PC-9 (cell line): ENCODE data around the gene SAMSN1.

ENCODE experiments used
- CTCF ChIP-seq: fragments of 200-600 bp; sonication (generic); conservative IDR thresholded peaks from 2 replicates; pipeline ENCODE4 v1.6.1; 2017; ENCODE audit warnings: mixed run types, antibody characterized with exemption, mild to moderate bottlenecking, moderate library complexity
- EZH2 ChIP-seq: fragments of 200-600 bp; sonication (generic); IDR thresholded peaks from 2 replicates; pipeline ENCODE4 v1.8.0; 2017; ENCODE audit warnings: antibody characterized with exemption, low read depth

- TF ChIP-seq CTCF (no peak), EZH2 (no peak)
Measured at GRCh38 chr21:14554948-14555347, 8.8 kb upstream of the SAMSN1 start.
